GM21717 (cell line): ENCODE data around the gene SCD5.
"Not testable (repeated sequence)": the region's sequence is repeated elsewhere in the genome, so short reads cannot be mapped to it uniquely, and the experiment has no call there.

Experiments
- ATAC-seq: cut with Tn5 transposase; IDR thresholded peaks from one replicate; pipeline ENCODE4 v1.9.1; 2021; ENCODE audit warnings: mild to moderate bottlenecking, moderate library complexity; ENCODE audit not compliant: unreplicated experiment

Gene SCD5

DNA sequence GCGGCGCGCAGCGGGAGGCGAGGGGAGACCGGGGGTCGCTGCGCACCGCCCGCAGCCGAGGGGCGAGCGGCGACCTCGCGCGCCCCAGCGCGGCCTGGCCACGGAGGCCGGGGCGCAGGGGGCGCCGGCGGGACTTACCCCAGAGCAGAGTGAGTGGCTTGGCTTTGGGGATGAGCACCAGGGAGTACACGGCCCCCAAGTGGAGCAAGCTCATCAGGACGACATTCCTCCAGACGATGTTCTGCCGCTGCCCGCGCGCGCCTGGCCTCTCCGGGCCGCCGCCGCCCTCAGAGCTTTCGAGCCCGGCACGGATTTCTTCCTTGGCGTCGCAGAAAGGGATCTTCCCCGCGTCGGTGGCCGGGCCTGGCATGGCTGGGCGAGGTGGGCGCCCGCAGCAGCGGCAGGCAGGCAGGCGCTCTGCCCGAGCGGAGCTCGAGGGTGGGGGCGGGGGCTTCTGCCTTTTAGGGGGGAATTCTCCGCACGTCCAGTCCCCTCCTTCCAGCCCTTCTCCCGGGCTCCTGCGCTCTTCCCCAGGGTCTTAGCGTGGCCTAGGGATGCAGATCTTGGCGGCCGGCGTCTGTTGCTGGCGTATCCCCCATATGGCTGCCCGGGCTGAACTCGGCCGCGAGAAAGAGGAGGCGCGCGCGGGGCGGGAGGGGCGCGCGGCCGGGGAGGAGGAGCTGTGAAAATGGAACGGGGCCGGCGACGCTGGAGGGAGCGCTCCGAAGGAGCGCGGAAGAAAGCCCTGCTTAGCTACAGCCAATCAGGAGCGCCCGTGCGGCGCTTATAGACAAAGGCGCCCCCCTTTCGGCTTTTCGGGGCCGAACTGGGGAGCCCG lies at the start of gene SCD5:
SCD5 (minus strand) TSS at position 629 of the 838 bp plus-strand sequence; CDS start at position 370, 259 bp downstream.
- peak; percentile 79 for ATAC-seq

DNA sequence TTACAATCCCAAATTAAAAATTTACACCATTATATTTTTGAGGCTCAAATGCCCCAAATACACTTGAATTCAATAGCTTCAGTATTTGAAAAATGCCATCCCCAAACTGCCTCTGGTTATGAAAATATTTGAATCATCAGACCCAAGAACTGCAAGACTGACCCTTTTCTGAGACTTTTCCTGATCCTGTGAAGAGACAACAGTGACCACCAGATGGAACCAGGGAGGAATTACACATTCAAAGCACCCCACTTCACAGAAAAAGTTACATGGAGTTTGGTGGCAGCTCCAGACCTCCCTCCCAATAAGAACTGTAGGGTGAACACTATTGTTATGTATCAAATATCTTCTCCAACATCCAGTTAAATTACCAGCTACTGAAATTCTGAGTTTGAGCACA lies 44.0 kb upstream of the SCD5 start:
- no peak for ATAC-seq

- no peak for ATAC-seq
These were observed 41.0 kb upstream of the SCD5 start for GRCh38 chr4:82839624-82840023.

- no peak for ATAC-seq
These were observed 35.2 kb upstream of the SCD5 start for GRCh38 chr4:82833696-82834313.

DNA sequence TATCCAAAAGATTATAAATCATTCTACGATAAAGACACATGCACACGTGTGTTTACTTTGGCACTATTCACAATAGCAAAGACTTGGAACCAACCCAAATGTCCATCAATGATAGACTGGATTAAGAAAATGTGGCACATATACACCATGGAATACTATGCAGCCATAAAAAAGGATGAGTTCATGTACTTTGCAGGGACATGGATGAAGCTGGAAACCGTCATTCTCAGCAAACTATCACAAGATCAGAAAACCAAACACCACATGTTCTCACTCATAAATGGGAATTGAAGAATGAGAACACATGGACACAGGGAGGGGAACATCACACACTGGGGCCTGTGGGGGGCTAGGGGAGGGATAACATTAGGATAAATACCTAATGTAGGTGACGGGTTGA lies 34.5 kb upstream of the SCD5 start:
- not testable (repeated sequence) for ATAC-seq

- no peak for ATAC-seq
These were observed 26.8 kb upstream of the SCD5 start for GRCh38 chr4:82825425-82825824.

DNA sequence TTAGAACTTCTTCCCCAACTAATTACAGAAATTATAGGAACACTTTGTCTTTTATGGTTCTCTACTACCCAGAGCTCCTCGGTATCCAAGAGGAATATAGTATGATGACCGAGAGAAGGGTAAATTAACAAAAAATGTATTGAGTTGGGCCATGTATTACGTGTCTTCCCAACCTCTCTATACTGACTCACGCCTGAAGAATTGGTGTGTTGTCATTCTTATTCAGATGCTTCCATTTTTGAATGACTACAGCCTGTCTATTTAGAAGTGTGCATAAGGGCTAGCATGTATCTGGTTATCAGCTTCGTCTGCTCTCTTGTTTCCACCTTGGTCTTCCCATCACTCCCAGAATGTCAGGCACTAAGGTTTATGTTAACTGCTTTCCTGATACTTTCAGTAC lies 24.5 kb upstream of the SCD5 start:
- no peak for ATAC-seq

DNA sequence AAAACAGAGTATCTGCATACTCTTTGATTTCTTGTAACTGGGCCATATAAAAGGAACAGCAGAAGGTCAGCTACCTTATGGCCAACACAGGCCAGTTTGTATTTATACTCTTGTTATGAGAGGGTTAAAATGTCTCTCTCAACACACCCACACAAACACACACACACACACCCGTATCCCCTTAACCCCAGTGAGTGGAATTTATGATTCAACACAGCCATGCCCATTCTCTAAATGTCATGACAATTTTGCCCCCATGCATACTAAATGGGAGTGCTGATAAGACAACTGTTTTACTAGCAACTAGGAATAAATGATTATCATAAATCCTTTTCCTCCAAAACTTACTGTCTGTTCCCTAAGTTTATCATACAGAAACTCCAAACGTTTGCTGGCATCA lies 22.1 kb upstream of the SCD5 start:
- no peak for ATAC-seq

DNA sequence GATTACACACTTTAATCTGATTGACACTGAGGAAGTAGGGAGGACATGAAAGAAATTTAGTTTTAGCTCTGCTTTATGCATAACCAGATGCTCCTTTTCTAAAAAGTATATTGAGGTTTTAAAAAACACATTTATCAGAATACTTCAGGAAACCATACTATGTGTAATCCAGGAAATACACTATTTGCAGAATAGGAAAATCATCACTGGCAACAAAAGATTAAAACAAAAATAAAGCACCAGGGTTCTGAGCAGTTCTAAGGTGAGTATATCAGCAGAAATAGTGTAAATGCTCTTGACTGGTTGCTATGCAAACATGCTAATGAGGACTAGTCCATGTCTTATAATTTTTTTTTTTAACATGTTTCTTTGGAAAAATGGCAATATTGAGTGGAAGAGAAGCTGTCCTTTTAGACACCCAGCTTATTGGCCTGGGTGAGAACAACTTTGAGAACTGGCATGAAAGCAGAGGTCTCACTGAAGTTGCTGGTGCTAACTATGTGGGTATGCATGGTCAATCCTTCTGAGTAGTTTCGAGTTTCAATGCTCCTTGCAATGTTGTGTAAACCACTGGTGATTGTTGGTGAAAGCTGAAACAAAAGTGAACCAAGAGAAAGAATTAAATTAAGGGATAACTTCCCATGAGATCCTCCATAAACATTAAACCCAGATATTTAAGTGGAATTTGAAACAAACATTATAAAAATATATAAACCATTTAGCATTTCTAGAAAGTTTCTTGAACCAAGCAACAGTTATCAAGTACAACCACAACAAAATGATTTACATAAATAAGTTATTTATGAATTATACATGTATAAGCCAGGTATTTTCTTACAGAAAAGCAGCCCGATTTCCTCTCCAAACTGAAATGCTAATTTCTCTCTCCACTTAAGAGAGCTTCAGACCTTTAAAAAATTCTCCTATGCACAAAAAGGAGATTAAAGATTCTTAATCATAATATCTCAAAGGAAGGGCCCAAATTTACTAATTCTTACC lies 20.4 kb upstream of the SCD5 start:
- no peak for ATAC-seq

- ATAC-seq, result not testable (repeated sequence)
These were observed 18.3 kb upstream of the SCD5 start for GRCh38 chr4:82816874-82817273.

GRCh38 chr4:82814034-82814433 lies 15.4 kb upstream of the SCD5 start:
- no peak for ATAC-seq

DNA sequence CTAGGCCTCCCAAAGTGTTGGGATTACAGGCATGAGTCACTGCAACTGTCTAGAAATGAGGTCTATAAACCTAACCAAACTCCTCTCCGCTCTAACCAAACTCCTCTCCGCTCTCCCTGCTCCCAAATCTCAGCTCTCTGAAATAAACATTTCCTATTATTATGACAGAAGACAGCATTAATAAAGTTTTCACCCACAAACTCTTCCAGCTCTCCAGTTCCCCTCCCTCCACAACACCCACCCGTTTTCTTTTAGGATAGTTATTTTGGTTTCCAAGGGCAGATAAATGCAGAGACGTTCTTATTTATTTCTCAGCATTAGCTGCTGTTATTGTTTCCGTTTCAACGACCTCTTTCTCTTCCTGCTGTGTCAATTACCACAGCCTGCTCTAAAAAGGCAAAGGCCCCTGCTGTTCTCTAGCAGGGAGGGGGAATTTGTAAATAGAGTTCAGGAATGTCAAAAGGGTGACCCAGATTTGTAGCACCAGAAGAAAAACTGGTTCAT lies 13.3 kb upstream of the SCD5 start:
- no peak for ATAC-seq

DNA sequence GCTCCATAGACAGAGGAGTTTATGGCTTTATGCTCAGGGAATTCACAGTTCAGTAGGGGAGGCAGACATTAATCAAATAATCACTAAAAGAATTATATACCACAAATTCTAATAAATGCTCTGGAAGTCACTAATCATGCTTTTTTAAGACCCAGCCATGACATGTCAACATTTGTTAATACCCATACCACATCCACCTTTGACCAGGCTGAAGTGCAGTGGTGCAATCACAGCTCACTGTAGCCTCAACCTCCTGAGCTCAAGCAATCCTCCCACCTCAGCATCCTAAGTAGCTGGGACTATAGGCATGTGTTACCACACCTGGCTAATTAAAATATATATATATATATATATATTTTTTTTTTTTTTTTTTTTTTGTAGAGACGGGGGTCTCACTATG lies 12.8 kb upstream of the SCD5 start:
- ATAC-seq, result no peak

GRCh38 chr4:82810176-82810575 lies 11.6 kb upstream of the SCD5 start:
- no peak for ATAC-seq

- no peak for ATAC-seq
These were observed 11.0 kb upstream of the SCD5 start for GRCh38 chr4:82809619-82810018.

- no peak for ATAC-seq
These were observed 5.2 kb upstream of the SCD5 start for GRCh38 chr4:82803746-82804145.

DNA sequence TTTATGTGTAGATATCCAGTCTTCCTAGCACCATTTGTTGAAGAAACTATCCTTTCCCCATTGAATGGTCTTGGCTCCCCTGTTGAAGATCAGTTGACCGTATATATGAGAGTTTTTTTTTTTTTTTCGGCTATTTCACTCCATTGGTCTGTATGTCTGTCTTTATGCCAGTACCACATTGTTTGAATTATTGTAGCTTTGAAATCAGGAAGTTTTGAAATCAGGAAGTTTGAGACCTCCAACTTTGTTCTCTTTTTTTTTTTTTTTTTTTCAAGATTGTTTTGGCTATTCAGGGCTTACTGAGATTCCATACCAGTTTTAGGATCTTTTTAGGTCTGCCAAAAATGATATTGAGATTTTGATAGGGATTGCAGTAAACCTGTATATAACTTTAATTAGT lies 4.3 kb upstream of the SCD5 start:
- no peak for ATAC-seq

DNA sequence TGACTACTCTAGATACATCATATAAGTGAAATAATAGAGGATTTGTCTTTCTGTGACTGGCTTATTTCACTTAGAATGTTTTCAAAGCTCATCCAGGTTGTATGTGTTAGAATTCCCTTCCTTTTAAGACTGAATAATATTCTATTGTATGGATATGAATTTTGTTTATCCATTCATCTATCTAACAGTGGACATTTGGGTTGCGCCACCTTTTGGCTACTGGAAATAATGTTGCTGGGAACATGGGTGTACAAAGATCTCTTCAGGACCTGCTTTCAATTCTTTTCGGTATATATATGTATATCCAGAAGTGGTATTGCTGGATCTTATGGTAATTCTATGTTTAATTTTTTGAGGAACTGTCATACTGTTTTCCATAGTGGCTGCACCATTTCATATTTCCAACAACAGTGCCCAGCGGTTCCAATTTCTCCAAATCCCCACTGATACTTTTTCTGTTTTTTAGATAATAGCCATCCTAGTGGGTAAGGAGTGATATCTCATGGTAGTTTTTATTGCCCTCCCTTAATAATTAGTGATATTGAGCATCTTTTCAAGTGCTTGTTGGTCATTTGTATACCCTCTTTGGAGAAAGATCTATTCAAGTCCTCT lies 3.4 kb upstream of the SCD5 start:
- ATAC-seq, result no peak

- no peak for ATAC-seq
These were observed 648 bp upstream of the SCD5 start for GRCh38 chr4:82799006-82799881.
